Mesothelial cell of epicardium (in vitro differentiated cells): Measurements from ENCODE around the gene CHST11. TPM values are rescaled to one million over a fixed set of nuclear protein-coding genes. Genes with fewer than 3 reads are reported as not detected.

Experiments
- DNase-seq, 2 experiments: peaks; one replicate each; pipeline ENCODE4 v3.0.0; 2021; ENCODE audit warnings: low spot score in 2 of 2; ENCODE audit not compliant: unreplicated experiment in 2 of 2
- H3K27ac Mint-ChIP-seq: 2 replicates; pipeline ENCODE4 v1.8.0; 2021; ENCODE audit warnings: mixed read lengths
- H3K27me3 Mint-ChIP-seq: 2 replicates; pipeline ENCODE4 v1.8.0; 2021; ENCODE audit warnings: low read depth, mixed read lengths
- H3K36me3 Mint-ChIP-seq: 2 replicates; pipeline ENCODE4 v1.8.0; 2021; ENCODE audit warnings: mixed read lengths
- H3K4me1 Mint-ChIP-seq: 2 replicates; pipeline ENCODE4 v1.8.0; 2021; ENCODE audit warnings: mixed read lengths
- H3K4me3 Mint-ChIP-seq: 2 replicates; pipeline ENCODE4 v1.8.0; 2021; ENCODE audit warnings: mild to moderate bottlenecking, moderate library complexity, mixed read lengths
- H3K9me3 Mint-ChIP-seq: 2 replicates; pipeline ENCODE4 v1.8.0; 2021; ENCODE audit warnings: mixed read lengths
- CTCF ChIP-seq: fragments of 200-600 bp; sonication (generic); IDR thresholded peaks from one replicate; pipeline ENCODE4 v1.5.0; 2021; ENCODE audit warnings: antibody characterized with exemption; ENCODE audit not compliant: unreplicated experiment
- total RNA-seq: library from RNA; stranded (reverse); gene quantifications from 3 replicates; pipeline ENCODE4 v1.2.1, GENCODE V29; 2021

Gene CHST11
- total RNA-seq, 1 donor from 2014 or later, result 15.0 TPM

GRCh38 chr12:104734541-104735095, 277.9 kb downstream of the CHST11 start:
- no peak for TF ChIP-seq CTCF
- Mint-ChIP-seq H3K9me3 (no peaks in the 10 kb centered on the region), H3K4me3 (no peak overlapping the region), H3K27ac (no peak overlapping the region), H3K4me1 (peaks cover 17% of the 10 kb centered on the region), H3K27me3 (peaks cover 9% of the 10 kb centered on the region), H3K36me3 (no peaks in the 10 kb centered on the region)
- DNase-seq, result no peak

DNA sequence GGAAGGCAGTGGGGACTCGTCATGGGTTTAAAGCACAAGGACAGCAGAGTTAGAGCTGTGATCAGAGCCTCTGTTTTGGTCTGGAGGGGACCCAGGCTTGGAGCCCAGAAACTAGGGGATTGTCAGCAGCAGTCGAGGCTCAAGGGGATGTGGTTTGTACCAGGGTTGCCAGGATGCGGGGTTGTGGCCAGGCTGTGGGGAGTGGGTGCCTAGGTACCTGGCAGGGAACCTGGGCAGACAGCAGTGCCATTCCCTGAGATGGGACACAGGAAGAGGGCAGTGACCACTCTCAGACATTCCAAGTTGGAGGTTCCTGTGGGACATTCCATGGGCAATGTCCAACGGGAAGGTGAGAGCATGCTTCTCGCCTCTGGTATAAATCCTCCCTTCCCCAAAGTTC, 279.1 kb downstream of the CHST11 start:
- peak overlapping the region; percentile 27 for H3K27ac Mint-ChIP-seq

DNA sequence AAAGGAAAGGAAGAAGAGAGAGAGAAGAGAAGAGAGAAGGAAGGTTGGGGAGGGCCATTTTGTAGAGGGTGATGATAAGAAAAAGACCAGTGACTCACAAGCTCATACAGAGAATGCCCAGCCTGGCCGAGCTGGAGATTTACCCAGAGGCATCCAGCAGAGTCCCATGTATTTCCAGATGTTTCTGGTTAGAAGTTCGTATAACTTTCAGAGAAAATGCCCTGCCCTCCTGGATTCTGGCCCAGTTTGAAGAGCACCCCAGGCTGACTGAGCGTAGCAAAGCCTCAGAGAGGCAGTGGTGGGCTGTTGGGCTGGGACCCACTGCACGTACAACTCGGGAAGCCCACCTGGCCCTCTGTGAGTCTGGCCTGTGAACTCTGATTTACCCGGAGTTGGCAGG, 279.6 kb downstream of the CHST11 start:
- DNase-seq, result no peak
- H3K9me3 Mint-ChIP-seq, result no peaks in the 10 kb centered on the region
- H3K27ac Mint-ChIP-seq, result peak overlapping the region; percentile 27
- peaks cover 8% of the 10 kb centered on the region for H3K27me3 Mint-ChIP-seq
- no peak overlapping the region for H3K4me3 Mint-ChIP-seq
- H3K4me1 Mint-ChIP-seq, result peaks cover 17% of the 10 kb centered on the region
- TF ChIP-seq CTCF, result no peak
- no peaks in the 10 kb centered on the region for H3K36me3 Mint-ChIP-seq

More for the DNA sequence above, 279.1 kb downstream of the CHST11 start:
- TF ChIP-seq CTCF, result no peak
- H3K9me3 Mint-ChIP-seq, result no peaks in the 10 kb centered on the region
- peaks cover 8% of the 10 kb centered on the region for H3K27me3 Mint-ChIP-seq
- peaks cover 17% of the 10 kb centered on the region for H3K4me1 Mint-ChIP-seq
- no peak for DNase-seq
- H3K36me3 Mint-ChIP-seq, result no peaks in the 10 kb centered on the region
- H3K4me3 Mint-ChIP-seq, result no peak overlapping the region

GRCh38 chr12:104737113-104737512, 280.4 kb downstream of the CHST11 start:
- H3K4me3 Mint-ChIP-seq, result no peak overlapping the region
- peaks cover 17% of the 10 kb centered on the region for H3K4me1 Mint-ChIP-seq
- H3K36me3 Mint-ChIP-seq, result no peaks in the 10 kb centered on the region
- TF ChIP-seq CTCF, result no peak
- no peaks in the 10 kb centered on the region for H3K9me3 Mint-ChIP-seq
- DNase-seq, result no peak
- peaks cover 8% of the 10 kb centered on the region for H3K27me3 Mint-ChIP-seq
- H3K27ac Mint-ChIP-seq, result no peak overlapping the region

DNA sequence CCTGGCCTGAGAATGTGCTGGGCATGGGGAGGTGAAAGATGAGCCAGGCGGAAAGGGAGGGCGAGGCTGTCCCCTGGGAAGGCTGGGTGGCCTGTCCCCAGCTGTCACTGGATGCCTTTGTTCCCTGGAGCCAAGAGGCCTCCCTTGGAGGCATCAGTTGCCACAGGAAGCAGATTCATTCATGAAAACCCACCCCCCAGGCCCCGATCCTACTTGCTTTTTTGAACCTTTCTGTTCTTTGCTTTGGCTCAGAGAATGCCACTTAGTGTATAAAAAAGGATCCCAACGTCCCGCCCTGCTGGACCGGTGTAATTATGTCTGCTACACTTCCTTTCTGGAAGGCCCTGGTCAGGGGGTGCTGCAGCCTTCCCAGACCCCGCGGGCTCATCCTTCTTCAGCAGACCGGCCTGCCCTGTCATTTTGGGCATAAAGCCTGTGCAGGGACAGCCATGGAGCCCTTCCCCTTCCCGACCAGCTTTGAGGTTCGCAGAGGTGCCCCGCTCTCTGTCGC, 281.1 kb downstream of the CHST11 start:
- H3K27ac Mint-ChIP-seq, result no peak overlapping the region
- no peaks in the 10 kb centered on the region for H3K9me3 Mint-ChIP-seq
- no peak for TF ChIP-seq CTCF
- H3K27me3 Mint-ChIP-seq, result peaks cover 8% of the 10 kb centered on the region
- H3K36me3 Mint-ChIP-seq, result no peaks in the 10 kb centered on the region
- H3K4me3 Mint-ChIP-seq, result no peak overlapping the region
- peaks cover 17% of the 10 kb centered on the region for H3K4me1 Mint-ChIP-seq
- no peak for DNase-seq

- Mint-ChIP-seq H3K9me3 (no peaks in the 10 kb centered on the region), H3K27me3 (peaks cover 8% of the 10 kb centered on the region), H3K4me1 (peaks cover 17% of the 10 kb centered on the region), H3K4me3 (no peak overlapping the region), H3K27ac (no peak overlapping the region), H3K36me3 (no peaks in the 10 kb centered on the region)
- TF ChIP-seq CTCF, result no peak
- no peak for DNase-seq
Observed at GRCh38 chr12:104738331-104738730, 281.6 kb downstream of the CHST11 start.
